ENCODE results near the gene CREBZF.
A peak's percentile ranks its signal among the peaks of the same experiment; 100 is the strongest.

CREBZF gene, protein sequence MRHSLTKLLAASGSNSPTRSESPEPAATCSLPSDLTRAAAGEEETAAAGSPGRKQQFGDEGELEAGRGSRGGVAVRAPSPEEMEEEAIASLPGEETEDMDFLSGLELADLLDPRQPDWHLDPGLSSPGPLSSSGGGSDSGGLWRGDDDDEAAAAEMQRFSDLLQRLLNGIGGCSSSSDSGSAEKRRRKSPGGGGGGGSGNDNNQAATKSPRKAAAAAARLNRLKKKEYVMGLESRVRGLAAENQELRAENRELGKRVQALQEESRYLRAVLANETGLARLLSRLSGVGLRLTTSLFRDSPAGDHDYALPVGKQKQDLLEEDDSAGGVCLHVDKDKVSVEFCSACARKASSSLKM

GRCh38 chr11:85664615-85665481 is at the start of gene CREBZF:
CREBZF (minus strand) TSS chr11:85665129; CDS start chr11:85664875, 254 bp downstream.
- H3K4me1 ChIP-seq (ENCODE audit: control insufficient read depth, insufficient read depth, low read length) = peaks cover 18% of the 10 kb centered on the region
- no peaks in the 10 kb centered on the region for H3K27me3 ChIP-seq (ENCODE audit: control insufficient read depth, insufficient read depth, low read length)
- no peaks in the 10 kb centered on the region for H3K9me3 ChIP-seq (ENCODE audit: control insufficient read depth, insufficient read depth, low read length)
- H3K36me3 ChIP-seq (ENCODE audit: control insufficient read depth, insufficient read depth, low read length) = peaks cover 35% of the 10 kb centered on the region
- peak within 1 kb of the TSS; percentile 98 for H3K27ac ChIP-seq (ENCODE audit: low read depth, low read length)
- peak within 1 kb of the TSS; percentile 96 for H3K4me3 ChIP-seq (ENCODE audit: low read depth, low read length)
- peak within 1 kb of the TSS; percentile 93 for H3K9ac ChIP-seq (ENCODE audit: low read depth, low read length)

GRCh38 chr11:85712953-85713352 is 48.0 kb upstream of the CREBZF start:
- H3K27ac ChIP-seq (ENCODE audit: low read depth, low read length) = no peak overlapping the region
- no peaks in the 10 kb centered on the region for H3K36me3 ChIP-seq (ENCODE audit: control insufficient read depth, insufficient read depth, low read length)
- no peaks in the 10 kb centered on the region for H3K27me3 ChIP-seq (ENCODE audit: control insufficient read depth, insufficient read depth, low read length)
- H3K4me1 ChIP-seq (ENCODE audit: control insufficient read depth, insufficient read depth, low read length) = peaks cover 16% of the 10 kb centered on the region
- no peak overlapping the region for H3K9ac ChIP-seq (ENCODE audit: low read depth, low read length)
- H3K9me3 ChIP-seq (ENCODE audit: control insufficient read depth, insufficient read depth, low read length) = no peaks in the 10 kb centered on the region
- H3K4me3 ChIP-seq (ENCODE audit: low read depth, low read length) = no peak overlapping the region

DNA sequence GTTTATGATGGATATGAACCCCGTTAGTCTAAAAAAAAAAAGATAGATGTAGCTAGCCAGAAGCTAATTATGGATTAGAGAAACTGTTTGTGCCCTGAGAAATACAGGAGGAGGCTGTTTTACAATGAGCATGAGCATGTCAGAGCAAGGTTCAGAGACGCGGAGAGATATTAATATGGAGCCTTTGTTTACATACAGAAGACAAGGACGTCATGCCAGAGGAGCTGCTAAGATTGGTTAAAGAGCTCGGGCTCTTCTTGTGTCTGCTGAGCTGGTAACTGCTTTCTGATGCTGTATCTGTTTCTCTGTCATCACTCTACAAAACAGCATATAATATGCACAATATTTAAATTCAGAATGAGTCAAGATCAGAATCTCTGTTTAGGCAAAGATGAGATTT is 46.0 kb upstream of the CREBZF start:
- Histone ChIP-seq H3K9me3 (ENCODE audit: control insufficient read depth, insufficient read depth, low read length) (no peaks in the 10 kb centered on the region), H3K36me3 (ENCODE audit: control insufficient read depth, insufficient read depth, low read length) (no peaks in the 10 kb centered on the region), H3K9ac (ENCODE audit: low read depth, low read length) (no peak overlapping the region), H3K4me3 (ENCODE audit: low read depth, low read length) (no peak overlapping the region), H3K4me1 (ENCODE audit: control insufficient read depth, insufficient read depth, low read length) (peaks cover 2% of the 10 kb centered on the region; the same call in 1 of the 2 replicates), H3K27ac (ENCODE audit: low read depth, low read length) (no peak overlapping the region), H3K27me3 (ENCODE audit: control insufficient read depth, insufficient read depth, low read length) (no peaks in the 10 kb centered on the region)

DNA sequence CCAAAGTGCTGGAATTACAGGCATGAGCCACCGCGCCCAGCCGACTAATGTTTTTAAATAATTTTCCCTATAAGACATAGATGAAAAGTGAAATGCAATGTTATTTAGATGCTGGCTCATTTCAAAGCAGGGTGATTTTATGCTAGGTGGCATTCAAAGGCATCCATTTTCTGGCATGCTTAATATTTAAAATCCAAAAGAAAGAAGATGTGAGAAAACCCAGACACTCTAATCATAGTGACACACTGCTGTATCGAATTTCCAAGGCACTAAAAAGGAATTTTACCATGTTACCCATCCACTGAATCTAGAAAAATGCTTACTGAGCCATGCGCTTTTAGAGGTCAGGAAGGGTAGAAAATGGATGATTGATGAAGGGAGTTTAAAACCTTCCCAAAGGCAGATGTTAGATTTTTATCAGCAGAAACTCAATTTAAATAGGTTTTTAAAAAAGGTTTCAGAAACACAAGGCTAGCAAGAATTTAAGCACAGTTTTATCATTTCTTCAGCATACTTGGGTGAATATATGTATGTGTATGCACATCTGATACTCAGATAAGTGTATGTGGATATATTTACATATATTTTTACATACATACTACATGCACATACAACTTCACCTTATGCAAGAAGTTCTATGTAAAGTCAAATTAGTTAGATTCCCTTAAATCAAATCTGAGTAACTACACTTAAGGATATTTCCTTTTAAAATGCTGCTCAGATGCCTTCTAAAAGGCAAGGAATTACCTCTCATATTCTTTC is 45.2 kb upstream of the CREBZF start:
- H3K4me3 ChIP-seq (ENCODE audit: low read depth, low read length) = no peak overlapping the region
- no peaks in the 10 kb centered on the region for H3K36me3 ChIP-seq (ENCODE audit: control insufficient read depth, insufficient read depth, low read length)
- no peak overlapping the region for H3K27ac ChIP-seq (ENCODE audit: low read depth, low read length)
- no peaks in the 10 kb centered on the region for H3K27me3 ChIP-seq (ENCODE audit: control insufficient read depth, insufficient read depth, low read length)
- H3K9ac ChIP-seq (ENCODE audit: low read depth, low read length) = no peak overlapping the region
- H3K9me3 ChIP-seq (ENCODE audit: control insufficient read depth, insufficient read depth, low read length) = no peaks in the 10 kb centered on the region
- H3K4me1 ChIP-seq (ENCODE audit: control insufficient read depth, insufficient read depth, low read length) = no peaks in the 10 kb centered on the region

- Histone ChIP-seq H3K27me3 (ENCODE audit: control insufficient read depth, insufficient read depth, low read length) (no peaks in the 10 kb centered on the region), H3K4me3 (ENCODE audit: low read depth, low read length) (no peak overlapping the region), H3K27ac (ENCODE audit: low read depth, low read length) (no peak overlapping the region), H3K36me3 (ENCODE audit: control insufficient read depth, insufficient read depth, low read length) (no peaks in the 10 kb centered on the region), H3K9ac (ENCODE audit: low read depth, low read length) (no peak overlapping the region), H3K9me3 (ENCODE audit: control insufficient read depth, insufficient read depth, low read length) (no peaks in the 10 kb centered on the region), H3K4me1 (ENCODE audit: control insufficient read depth, insufficient read depth, low read length) (no peaks in the 10 kb centered on the region)
These were observed 40.9 kb upstream of the CREBZF start for GRCh38 chr11:85705800-85706199.

GRCh38 chr11:85704967-85705366 is 40.0 kb upstream of the CREBZF start:
- H3K9ac ChIP-seq (ENCODE audit: low read depth, low read length) = no peak overlapping the region

GRCh38 chr11:85699957-85700741 is 35.2 kb upstream of the CREBZF start:
- H3K4me3 ChIP-seq (ENCODE audit: low read depth, low read length) = no peak overlapping the region
- no peaks in the 10 kb centered on the region for H3K9me3 ChIP-seq (ENCODE audit: control insufficient read depth, insufficient read depth, low read length)
- H3K36me3 ChIP-seq (ENCODE audit: control insufficient read depth, insufficient read depth, low read length) = no peaks in the 10 kb centered on the region
- no peaks in the 10 kb centered on the region for H3K27me3 ChIP-seq (ENCODE audit: control insufficient read depth, insufficient read depth, low read length)
- H3K4me1 ChIP-seq (ENCODE audit: control insufficient read depth, insufficient read depth, low read length) = no peaks in the 10 kb centered on the region
- H3K27ac ChIP-seq (ENCODE audit: low read depth, low read length) = no peak overlapping the region
- no peak overlapping the region for H3K9ac ChIP-seq (ENCODE audit: low read depth, low read length)

More at GRCh38 chr11:85704967-85705366, 40.0 kb upstream of the CREBZF start:
- H3K9me3 ChIP-seq (ENCODE audit: control insufficient read depth, insufficient read depth, low read length) = no peaks in the 10 kb centered on the region
- H3K4me3 ChIP-seq (ENCODE audit: low read depth, low read length) = no peak overlapping the region
- no peaks in the 10 kb centered on the region for H3K4me1 ChIP-seq (ENCODE audit: control insufficient read depth, insufficient read depth, low read length)
- H3K36me3 ChIP-seq (ENCODE audit: control insufficient read depth, insufficient read depth, low read length) = no peaks in the 10 kb centered on the region
- H3K27me3 ChIP-seq (ENCODE audit: control insufficient read depth, insufficient read depth, low read length) = no peaks in the 10 kb centered on the region
- no peak overlapping the region for H3K27ac ChIP-seq (ENCODE audit: low read depth, low read length)

- Histone ChIP-seq H3K9ac (ENCODE audit: low read depth, low read length) (no peak overlapping the region), H3K4me1 (ENCODE audit: control insufficient read depth, insufficient read depth, low read length) (no peaks in the 10 kb centered on the region), H3K4me3 (ENCODE audit: low read depth, low read length) (no peak overlapping the region), H3K27ac (ENCODE audit: low read depth, low read length) (no peak overlapping the region), H3K27me3 (ENCODE audit: control insufficient read depth, insufficient read depth, low read length) (no peaks in the 10 kb centered on the region), H3K9me3 (ENCODE audit: control insufficient read depth, insufficient read depth, low read length) (no peaks in the 10 kb centered on the region), H3K36me3 (ENCODE audit: control insufficient read depth, insufficient read depth, low read length) (no peaks in the 10 kb centered on the region)
These were observed 33.3 kb upstream of the CREBZF start for GRCh38 chr11:85698195-85698594.

DNA sequence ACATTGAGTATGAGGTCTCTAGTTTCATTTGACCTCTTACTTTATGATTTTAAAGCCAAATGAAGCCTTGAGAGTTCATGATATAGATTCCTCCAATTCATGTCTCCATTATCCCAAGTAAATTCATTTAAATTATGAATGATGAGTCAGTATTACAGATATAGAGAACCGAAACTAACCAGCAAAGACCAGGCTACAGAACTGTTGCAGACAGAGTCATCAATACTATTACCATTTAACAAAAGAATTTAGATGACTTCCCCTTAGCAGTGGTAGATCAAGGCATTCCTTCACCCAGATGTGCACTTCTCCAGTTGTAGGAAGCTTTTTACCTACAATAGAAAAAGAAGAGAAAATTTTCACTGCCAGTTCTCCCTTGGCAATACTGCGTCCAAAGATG is 32.8 kb upstream of the CREBZF start:
- Histone ChIP-seq H3K27me3 (ENCODE audit: control insufficient read depth, insufficient read depth, low read length) (no peaks in the 10 kb centered on the region), H3K9me3 (ENCODE audit: control insufficient read depth, insufficient read depth, low read length) (no peaks in the 10 kb centered on the region), H3K9ac (ENCODE audit: low read depth, low read length) (no peak overlapping the region), H3K4me3 (ENCODE audit: low read depth, low read length) (no peak overlapping the region), H3K4me1 (ENCODE audit: control insufficient read depth, insufficient read depth, low read length) (no peaks in the 10 kb centered on the region), H3K27ac (ENCODE audit: low read depth, low read length) (no peak overlapping the region), H3K36me3 (ENCODE audit: control insufficient read depth, insufficient read depth, low read length) (no peaks in the 10 kb centered on the region)

GRCh38 chr11:85695546-85695945 is 30.6 kb upstream of the CREBZF start:
- Histone ChIP-seq H3K27ac (ENCODE audit: low read depth, low read length) (no peak overlapping the region), H3K9me3 (ENCODE audit: control insufficient read depth, insufficient read depth, low read length) (no peaks in the 10 kb centered on the region), H3K4me1 (ENCODE audit: control insufficient read depth, insufficient read depth, low read length) (no peaks in the 10 kb centered on the region), H3K4me3 (ENCODE audit: low read depth, low read length) (no peak overlapping the region), H3K9ac (ENCODE audit: low read depth, low read length) (no peak overlapping the region), H3K27me3 (ENCODE audit: control insufficient read depth, insufficient read depth, low read length) (no peaks in the 10 kb centered on the region), H3K36me3 (ENCODE audit: control insufficient read depth, insufficient read depth, low read length) (no peaks in the 10 kb centered on the region)
